SU-DHL-6 (cell line): ENCODE data around the gene NME7.

Source experiments
- EZH2phosphoT487 ChIP-seq: fragments of 200-600 bp; sonication (generic), shearing (Covaris generic); conservative IDR thresholded peaks from 2 replicates; pipeline ENCODE4 v1.6.1; 2018; ENCODE audit warnings: mild to moderate bottlenecking, antibody characterized with exemption, low read length, moderate library complexity, mixed read lengths
- TF ChIP-seq, protein P1 (sequence below): fragments of 200-600 bp; sonication (generic); IDR thresholded peaks from one replicate; pipeline ENCODE4 v1.5.1; 2017; ENCODE audit warnings: antibody characterized with exemption, mild to moderate bottlenecking, low read length, moderate library complexity; ENCODE audit not compliant: insufficient read depth, poor library complexity, severe bottlenecking

DNA sequence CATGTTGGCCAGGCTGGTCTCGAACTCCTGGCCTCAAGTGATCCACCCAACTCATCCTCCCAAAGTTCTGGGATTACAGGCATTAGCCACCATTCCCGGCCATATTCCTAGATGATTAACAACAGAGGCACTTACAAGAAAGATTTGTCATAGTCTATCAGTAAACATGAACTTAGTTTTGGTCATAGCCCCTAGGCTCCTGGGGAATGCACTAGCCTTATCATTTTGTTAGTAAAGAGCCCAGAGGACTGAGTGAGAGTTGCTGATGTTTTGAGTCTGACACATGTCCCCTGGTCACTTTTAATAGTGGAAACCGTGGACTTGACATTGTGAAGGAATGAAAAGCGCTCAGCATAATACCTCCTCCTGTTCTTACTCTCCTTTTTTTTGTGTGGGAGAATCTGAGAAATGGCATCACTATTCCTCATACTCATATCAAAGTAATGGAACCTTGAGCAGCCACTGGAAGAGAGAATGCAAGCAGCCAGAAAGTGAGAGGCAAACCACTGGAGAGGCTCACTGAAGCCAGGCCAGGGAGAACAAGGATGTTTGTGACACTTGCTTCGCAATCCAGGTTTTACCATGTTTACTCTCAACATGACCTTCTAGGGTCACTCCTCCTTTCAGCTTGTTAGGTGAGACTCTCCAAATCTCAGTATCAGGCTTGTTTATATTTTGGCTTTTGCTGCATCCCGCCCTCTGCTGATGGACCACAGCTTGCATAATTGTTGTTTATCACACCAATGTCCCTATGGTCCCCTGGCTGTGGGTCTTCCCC is 246.3 kb downstream of the NME7 start:
- TF ChIP-seq, protein P1, sequence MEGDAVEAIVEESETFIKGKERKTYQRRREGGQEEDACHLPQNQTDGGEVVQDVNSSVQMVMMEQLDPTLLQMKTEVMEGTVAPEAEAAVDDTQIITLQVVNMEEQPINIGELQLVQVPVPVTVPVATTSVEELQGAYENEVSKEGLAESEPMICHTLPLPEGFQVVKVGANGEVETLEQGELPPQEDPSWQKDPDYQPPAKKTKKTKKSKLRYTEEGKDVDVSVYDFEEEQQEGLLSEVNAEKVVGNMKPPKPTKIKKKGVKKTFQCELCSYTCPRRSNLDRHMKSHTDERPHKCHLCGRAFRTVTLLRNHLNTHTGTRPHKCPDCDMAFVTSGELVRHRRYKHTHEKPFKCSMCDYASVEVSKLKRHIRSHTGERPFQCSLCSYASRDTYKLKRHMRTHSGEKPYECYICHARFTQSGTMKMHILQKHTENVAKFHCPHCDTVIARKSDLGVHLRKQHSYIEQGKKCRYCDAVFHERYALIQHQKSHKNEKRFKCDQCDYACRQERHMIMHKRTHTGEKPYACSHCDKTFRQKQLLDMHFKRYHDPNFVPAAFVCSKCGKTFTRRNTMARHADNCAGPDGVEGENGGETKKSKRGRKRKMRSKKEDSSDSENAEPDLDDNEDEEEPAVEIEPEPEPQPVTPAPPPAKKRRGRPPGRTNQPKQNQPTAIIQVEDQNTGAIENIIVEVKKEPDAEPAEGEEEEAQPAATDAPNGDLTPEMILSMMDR, result no peak
- TF ChIP-seq EZH2phosphoT487, result no peak
